HEK293 (cell line): ENCODE measurements around the gene PPP1R18.

ENCODE experiments used
- IKZF3 ChIP-seq: fragments of 450-650 bp; IDR thresholded peaks from 2 replicates; pipeline ENCODE4 v1.5.0; 2018; ENCODE audit warnings: missing biosample characterization, mild to moderate bottlenecking, missing genetic modification characterization, moderate library complexity
- KLF8 ChIP-seq: fragments of 450-650 bp; formaldehyde crosslinking; IDR thresholded peaks from 2 replicates; pipeline ENCODE4 v1.5.1; 2016; ENCODE audit warnings: missing biosample characterization, missing genetic modification characterization
- PATZ1 ChIP-seq: fragments of 450-650 bp; formaldehyde crosslinking; IDR thresholded peaks from 2 replicates; pipeline ENCODE4 v1.5.1; 2016; ENCODE audit warnings: missing biosample characterization, missing genetic modification characterization
- SETDB1 ChIP-seq: IDR thresholded peaks from one replicate; pipeline ENCODE4 v1.6.1; 2017; ENCODE audit warnings: mild to moderate bottlenecking, low read length, moderate library complexity, mixed read lengths; ENCODE audit not compliant: insufficient read length
- SP2 ChIP-seq: fragments of 450-650 bp; formaldehyde crosslinking; IDR thresholded peaks from 2 replicates; pipeline ENCODE4 v1.5.1; 2016; ENCODE audit warnings: missing biosample characterization, missing genetic modification characterization
- SP7 ChIP-seq: fragments of 450-650 bp; formaldehyde crosslinking; IDR thresholded peaks from 2 replicates; pipeline ENCODE4 v1.5.1; 2016; ENCODE audit warnings: missing biosample characterization, missing genetic modification characterization
- TRIM28 ChIP-seq: IDR thresholded peaks from 2 replicates; pipeline ENCODE4 v1.6.1; 2011; ENCODE audit warnings: low read length, control low read depth, borderline replicate concordance
- WT1 ChIP-seq: fragments of 450-650 bp; formaldehyde crosslinking; IDR thresholded peaks from 2 replicates; pipeline ENCODE4 v1.5.1; 2016; ENCODE audit warnings: missing biosample characterization, missing genetic modification characterization
- ZBTB10 ChIP-seq: fragments of 450-650 bp; formaldehyde crosslinking; IDR thresholded peaks from 2 replicates; pipeline ENCODE4 v1.5.1; 2016; ENCODE audit warnings: missing biosample characterization, missing genetic modification characterization
- ZBTB17 ChIP-seq: fragments of 450-650 bp; formaldehyde crosslinking; IDR thresholded peaks from 2 replicates; pipeline ENCODE4 v1.5.1; 2016; ENCODE audit warnings: missing biosample characterization, missing genetic modification characterization
- ZBTB21 ChIP-seq: fragments of 450-650 bp; formaldehyde crosslinking; IDR thresholded peaks from 2 replicates; pipeline ENCODE4 v1.5.1; 2017; ENCODE audit warnings: missing biosample characterization, missing genetic modification characterization
- ZBTB44 ChIP-seq: fragments of 450-650 bp; IDR thresholded peaks from 2 replicates; pipeline ENCODE4 v1.5.1; 2018; ENCODE audit warnings: missing biosample characterization, mild to moderate bottlenecking, missing genetic modification characterization
- ZBTB48 ChIP-seq: fragments of 450-650 bp; formaldehyde crosslinking; IDR thresholded peaks from 2 replicates; pipeline ENCODE4 v1.5.1; 2016; ENCODE audit warnings: missing biosample characterization, missing genetic modification characterization
- ZBTB8A ChIP-seq: fragments of 450-650 bp; formaldehyde crosslinking; IDR thresholded peaks from 2 replicates; pipeline ENCODE4 v1.5.1; 2016; ENCODE audit warnings: missing biosample characterization, missing genetic modification characterization
- ZFP69B ChIP-seq: fragments of 450-650 bp; formaldehyde crosslinking; IDR thresholded peaks from 2 replicates; pipeline ENCODE4 v1.5.1; 2016; ENCODE audit warnings: missing biosample characterization, missing genetic modification characterization
- ZNF10 ChIP-seq: fragments of 450-650 bp; formaldehyde crosslinking; IDR thresholded peaks from 2 replicates; pipeline ENCODE4 v1.5.1; 2017; ENCODE audit warnings: missing biosample characterization, missing genetic modification characterization
- ZNF112 ChIP-seq: fragments of 450-650 bp; formaldehyde crosslinking; IDR thresholded peaks from 2 replicates; pipeline ENCODE4 v1.5.0; 2017; ENCODE audit warnings: missing biosample characterization, missing genetic modification characterization
- ZNF140 ChIP-seq: fragments of 450-650 bp; formaldehyde crosslinking; IDR thresholded peaks from 2 replicates; pipeline ENCODE4 v1.5.1; 2016; ENCODE audit warnings: missing biosample characterization, missing genetic modification characterization
- ZNF335 ChIP-seq: fragments of 450-650 bp; formaldehyde crosslinking; conservative IDR thresholded peaks from 2 replicates; pipeline ENCODE4 v1.5.1; 2016; ENCODE audit warnings: missing biosample characterization, missing genetic modification characterization
- ZNF366 ChIP-seq: fragments of 450-650 bp; formaldehyde crosslinking; conservative IDR thresholded peaks from 2 replicates; pipeline ENCODE4 v1.5.1; 2016; ENCODE audit warnings: missing biosample characterization, missing genetic modification characterization
- ZNF416 ChIP-seq: fragments of 450-650 bp; formaldehyde crosslinking; IDR thresholded peaks from 2 replicates; pipeline ENCODE4 v1.5.1; 2016; ENCODE audit warnings: missing biosample characterization, missing genetic modification characterization
- ZNF449 ChIP-seq: fragments of 450-650 bp; formaldehyde crosslinking; IDR thresholded peaks from 2 replicates; pipeline ENCODE4 v1.5.1; 2017; ENCODE audit warnings: missing biosample characterization, mild to moderate bottlenecking, missing genetic modification characterization, moderate library complexity
- ZNF629 ChIP-seq: fragments of 450-650 bp; formaldehyde crosslinking; IDR thresholded peaks from 2 replicates; pipeline ENCODE4 v1.5.1; 2017; ENCODE audit warnings: missing biosample characterization, missing genetic modification characterization
- ZNF660 ChIP-seq: fragments of 450-650 bp; IDR thresholded peaks from 2 replicates; pipeline ENCODE4 v1.5.1; 2018; ENCODE audit warnings: missing biosample characterization, mild to moderate bottlenecking, missing genetic modification characterization
- ZSCAN23 ChIP-seq: fragments of 450-650 bp; formaldehyde crosslinking; IDR thresholded peaks from 2 replicates; pipeline ENCODE4 v1.5.1; 2016; ENCODE audit warnings: missing biosample characterization, missing genetic modification characterization
- ZSCAN30 ChIP-seq: fragments of 450-650 bp; IDR thresholded peaks from 2 replicates; pipeline ENCODE4 v1.5.1; 2018; ENCODE audit warnings: missing biosample characterization, mild to moderate bottlenecking, missing genetic modification characterization, moderate library complexity
- TF ChIP-seq, protein P1 (sequence below): fragments of 450-650 bp; formaldehyde crosslinking; IDR thresholded peaks from 2 replicates; pipeline ENCODE4 v1.5.1; 2016; ENCODE audit warnings: missing biosample characterization, missing genetic modification characterization
- TF ChIP-seq, protein P2 (sequence below): fragments of 450-650 bp; formaldehyde crosslinking; IDR thresholded peaks from 2 replicates; pipeline ENCODE4 v1.5.1; 2017; ENCODE audit warnings: missing biosample characterization, missing genetic modification characterization

Gene PPP1R18

GRCh38 chr6:30707281-30707850 is 20.9 kb upstream of the PPP1R18 start (continued):
- TF ChIP-seq KLF8 (tag by site-specific recombination) (0 out of 2 replicates have a peak, but pooled peaks have one; percentile 31), ZNF449 (no peak), SP2 (tag by site-specific recombination) (no peak), ZSCAN23 (tag by site-specific recombination) (peak; percentile 18; the same call in 1 of the 2 replicates), ZFP69B (no peak), ZBTB17 (tag by site-specific recombination) (peak; percentile 84), SP7 (tag by site-specific recombination) (peak; percentile 73), TRIM28 (0 out of 2 replicates have a peak, but pooled peaks have one; percentile 26), SETDB1 (no peak), ZNF335 (tag by site-specific recombination) (0 out of 2 replicates have a peak, but pooled peaks have one; percentile 33), ZSCAN30 (tag by site-specific recombination) (peak; percentile 50; the same call in 1 of the 2 replicates), ZBTB8A (tag by site-specific recombination) (0 out of 2 replicates have a peak, but pooled peaks have one; percentile 18), IKZF3 (0 out of 2 replicates have a peak, but pooled peaks have one; percentile 18), ZNF416 (tag by site-specific recombination) (no peak), ZNF112 (no peak), ZBTB21 (tag by site-specific recombination) (peak; percentile 17; the same call in 1 of the 2 replicates), ZBTB10 (tag by site-specific recombination) (peak; percentile 29), ZBTB44 (tag by site-specific recombination) (peak; percentile 87), ZNF660 (tag by site-specific recombination) (peak; percentile 95), ZNF366 (tag by site-specific recombination) (peak; percentile 52; the same call in 1 of the 2 replicates), WT1 (tag by site-specific recombination) (no peak; the same call in 1 of the 2 replicates), PATZ1 (tag by site-specific recombination) (peak; percentile 43), ZNF10 (tag by site-specific recombination) (no peak), ZNF629 (tag by site-specific recombination) (peak; percentile 52; the same call in 1 of the 2 replicates), ZBTB48 (peak; percentile 42; the same call in 1 of the 2 replicates), ZNF140 (tag by site-specific recombination) (no peak)
- TF ChIP-seq, protein P1, sequence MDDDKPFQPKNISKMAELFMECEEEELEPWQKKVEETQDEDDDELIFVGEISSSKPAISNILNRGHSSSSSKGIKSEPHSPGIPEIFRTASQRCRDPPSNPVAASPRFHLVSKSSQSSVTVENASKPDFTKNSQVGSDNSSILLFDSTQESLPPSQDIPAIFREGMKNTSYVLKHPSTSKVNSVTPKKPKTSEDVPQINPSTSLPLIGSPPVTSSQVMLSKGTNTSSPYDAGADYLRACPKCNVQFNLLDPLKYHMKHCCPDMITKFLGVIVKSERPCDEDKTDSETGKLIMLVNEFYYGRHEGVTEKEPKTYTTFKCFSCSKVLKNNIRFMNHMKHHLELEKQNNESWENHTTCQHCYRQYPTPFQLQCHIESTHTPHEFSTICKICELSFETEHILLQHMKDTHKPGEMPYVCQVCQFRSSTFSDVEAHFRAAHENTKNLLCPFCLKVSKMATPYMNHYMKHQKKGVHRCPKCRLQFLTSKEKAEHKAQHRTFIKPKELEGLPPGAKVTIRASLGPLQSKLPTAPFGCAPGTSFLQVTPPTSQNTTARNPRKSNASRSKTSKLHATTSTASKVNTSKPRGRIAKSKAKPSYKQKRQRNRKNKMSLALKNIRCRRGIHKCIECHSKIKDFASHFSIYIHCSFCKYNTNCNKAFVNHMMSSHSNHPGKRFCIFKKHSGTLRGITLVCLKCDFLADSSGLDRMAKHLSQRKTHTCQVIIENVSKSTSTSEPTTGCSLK, result no peak
- TF ChIP-seq, protein P2, sequence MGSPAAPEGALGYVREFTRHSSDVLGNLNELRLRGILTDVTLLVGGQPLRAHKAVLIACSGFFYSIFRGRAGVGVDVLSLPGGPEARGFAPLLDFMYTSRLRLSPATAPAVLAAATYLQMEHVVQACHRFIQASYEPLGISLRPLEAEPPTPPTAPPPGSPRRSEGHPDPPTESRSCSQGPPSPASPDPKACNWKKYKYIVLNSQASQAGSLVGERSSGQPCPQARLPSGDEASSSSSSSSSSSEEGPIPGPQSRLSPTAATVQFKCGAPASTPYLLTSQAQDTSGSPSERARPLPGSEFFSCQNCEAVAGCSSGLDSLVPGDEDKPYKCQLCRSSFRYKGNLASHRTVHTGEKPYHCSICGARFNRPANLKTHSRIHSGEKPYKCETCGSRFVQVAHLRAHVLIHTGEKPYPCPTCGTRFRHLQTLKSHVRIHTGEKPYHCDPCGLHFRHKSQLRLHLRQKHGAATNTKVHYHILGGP (tag by site-specific recombination), result peak; percentile 62; the same call in 1 of the 2 replicates
